Measurements from ENCODE around the gene SYT10. TPM values are rescaled to one million over a fixed set of nuclear protein-coding genes. Genes with fewer than 3 reads are reported as not detected.
"Not testable (repeated sequence)": the region's sequence is repeated elsewhere in the genome, so short reads cannot be mapped to it uniquely, and the experiment has no call there.

The SYT10 gene, protein sequence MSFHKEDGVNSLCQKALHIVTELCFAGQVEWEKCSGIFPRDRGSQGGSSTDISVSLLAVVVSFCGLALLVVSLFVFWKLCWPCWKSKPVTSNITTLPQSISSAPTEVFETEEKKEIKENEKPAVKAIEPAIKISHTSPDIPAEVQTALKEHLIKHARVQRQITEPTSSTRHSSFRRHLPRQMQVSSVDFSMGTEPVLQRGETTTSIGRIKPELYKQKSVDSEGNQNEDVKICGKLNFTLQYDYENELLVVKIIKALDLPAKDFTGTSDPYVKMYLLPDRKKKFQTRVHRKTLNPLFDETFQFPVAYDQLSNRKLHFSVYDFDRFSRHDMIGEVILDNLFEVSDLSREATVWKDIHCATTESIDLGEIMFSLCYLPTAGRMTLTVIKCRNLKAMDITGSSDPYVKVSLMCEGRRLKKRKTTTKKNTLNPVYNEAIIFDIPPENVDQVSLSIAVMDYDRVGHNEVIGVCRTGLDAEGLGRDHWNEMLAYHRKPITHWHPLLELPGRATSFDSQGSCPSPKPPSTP
- not detected for total RNA-seq
- long read RNA-seq, result 0 reads

DNA sequence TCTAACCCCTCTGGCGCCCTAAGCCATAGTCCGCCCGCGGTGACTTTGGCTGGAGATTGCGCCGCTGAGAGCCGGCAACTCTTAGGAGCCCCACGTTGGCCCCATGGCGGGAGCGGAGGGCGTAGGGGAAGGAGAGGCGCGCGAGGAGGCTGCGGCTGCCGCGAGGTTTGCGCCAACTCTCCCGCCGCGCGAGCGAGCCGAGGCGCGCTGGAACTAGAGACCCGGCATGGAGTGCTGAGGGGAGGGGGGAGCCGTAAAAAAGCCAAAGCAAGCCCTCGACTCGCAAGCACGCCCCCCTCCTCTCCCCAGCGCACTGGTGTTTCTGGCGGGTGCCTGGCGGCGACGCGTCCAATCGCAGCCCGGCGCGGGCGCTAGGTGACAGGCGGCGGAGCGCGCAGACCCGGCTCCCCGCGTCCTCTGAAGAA is at the start of gene SYT10:
Gene SYT10 (minus strand): TSS at position 233 of the 425 bp plus-strand sequence. CDS start 297 bp downstream, outside the sequence.
- no peak for ATAC-seq
- intact Hi-C loops (cut with micrococcal nuclease), result no loop called here
- DNase-seq, result peak; percentile 23

DNA sequence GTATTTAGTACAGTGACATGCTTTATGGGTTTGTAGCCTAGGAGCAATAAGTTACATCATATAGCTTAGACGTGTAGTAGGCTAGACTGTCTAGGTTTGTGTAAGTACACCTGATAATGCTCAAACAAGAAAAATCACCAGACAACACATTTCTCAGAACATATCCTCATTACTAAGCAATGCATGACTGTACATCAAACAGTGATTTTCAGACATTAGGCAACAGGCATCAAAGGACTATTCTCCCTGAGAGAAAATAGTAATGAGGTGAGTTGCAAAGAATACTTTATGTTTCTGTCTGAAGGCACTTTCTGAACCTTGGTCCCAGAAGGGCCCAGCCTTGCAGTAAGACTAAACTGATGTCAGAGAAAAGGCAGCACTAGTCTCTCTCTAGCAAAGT is 48.4 kb upstream of the SYT10 start:
- DNase-seq, result no peak
- ATAC-seq, result no peak
- intact Hi-C loops (cut with micrococcal nuclease), result no loop called here

DNA sequence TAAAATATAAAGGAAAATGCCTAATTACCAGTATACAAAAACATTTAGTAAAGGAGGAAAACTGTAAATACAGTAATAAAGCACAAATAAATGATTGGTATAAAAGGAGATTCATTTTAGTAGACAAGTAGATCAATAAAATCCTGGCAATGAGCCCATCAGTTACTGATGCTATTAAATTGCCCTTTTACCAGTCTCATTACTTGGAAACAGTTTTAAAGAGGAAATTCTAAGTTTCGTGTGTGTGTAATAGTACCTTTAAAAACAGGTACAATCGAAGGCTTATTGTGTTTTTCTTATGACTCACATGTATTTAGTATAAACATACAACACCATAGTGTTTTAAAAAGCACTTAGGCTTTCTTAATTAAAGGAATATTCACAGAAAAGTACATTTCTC is 46.4 kb upstream of the SYT10 start:
- no peak for DNase-seq
- no peak for ATAC-seq

DNA sequence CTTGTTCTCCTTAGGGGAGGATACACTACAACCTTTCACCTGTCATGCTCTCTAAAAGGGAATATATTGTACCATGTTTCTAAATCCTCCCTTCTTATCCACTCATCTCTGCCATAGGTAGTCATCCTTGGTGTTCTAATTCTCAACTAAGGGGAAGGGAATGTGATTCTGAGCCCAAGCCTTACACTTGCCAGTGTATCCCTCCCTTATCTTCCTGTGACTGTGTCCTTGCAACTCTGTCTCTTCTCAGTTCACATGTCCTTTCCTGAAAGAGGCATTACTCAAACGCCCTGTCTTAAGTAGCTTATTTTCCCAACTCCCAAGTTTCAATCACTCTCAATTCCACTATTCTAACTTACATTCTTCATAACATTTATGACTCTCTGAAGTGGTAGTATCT is 44.5 kb upstream of the SYT10 start:
- intact Hi-C loops (cut with micrococcal nuclease), result no loop called here
- ATAC-seq (no peak), DNase-seq (no peak)

More for the DNA sequence above, 46.4 kb upstream of the SYT10 start:
- intact Hi-C loops (cut with micrococcal nuclease), result no loop called here

DNA sequence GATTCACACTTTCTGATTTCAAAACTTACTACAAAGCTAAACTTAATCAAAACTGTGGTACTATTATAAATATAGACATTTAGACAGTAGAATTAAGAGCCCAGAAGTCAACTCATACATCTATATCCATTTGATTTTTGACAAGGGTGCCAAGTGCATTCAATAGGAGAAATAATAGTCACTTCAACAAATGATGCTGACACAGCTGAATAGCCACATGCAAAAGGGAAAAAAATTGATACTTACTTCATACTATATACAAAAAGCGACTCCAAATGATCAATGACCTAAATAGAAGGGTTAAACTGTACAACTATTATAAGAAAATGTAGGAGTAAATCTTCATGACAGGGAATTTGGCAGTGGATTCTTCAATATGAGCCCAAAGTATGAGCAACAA is 40.7 kb upstream of the SYT10 start:
- DNase-seq, result no peak
- intact Hi-C loops (cut with micrococcal nuclease), result no loop called here
- no peak for ATAC-seq

DNA sequence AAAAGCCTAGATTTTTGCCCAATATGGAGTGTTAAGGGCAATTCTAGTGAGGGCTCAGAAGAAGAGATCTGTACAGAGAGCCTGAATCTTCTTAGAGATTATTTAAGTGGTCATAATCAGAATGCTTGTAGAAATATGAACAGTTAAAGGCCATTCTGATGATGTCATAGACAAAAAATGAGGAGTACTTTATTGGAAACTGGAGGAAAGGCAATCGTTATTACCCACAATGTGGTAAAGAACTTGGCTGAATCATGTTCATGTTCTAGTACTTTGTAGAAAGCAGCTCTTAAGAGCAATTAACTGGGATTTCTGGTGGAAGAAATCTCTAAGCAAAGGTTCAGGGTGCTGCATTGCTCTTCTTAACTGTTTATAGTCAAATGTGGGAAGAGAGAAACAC is 36.4 kb upstream of the SYT10 start:
- DNase-seq (no peak), ATAC-seq (no peak)
- intact Hi-C loops (cut with micrococcal nuclease), result no loop called here

DNA sequence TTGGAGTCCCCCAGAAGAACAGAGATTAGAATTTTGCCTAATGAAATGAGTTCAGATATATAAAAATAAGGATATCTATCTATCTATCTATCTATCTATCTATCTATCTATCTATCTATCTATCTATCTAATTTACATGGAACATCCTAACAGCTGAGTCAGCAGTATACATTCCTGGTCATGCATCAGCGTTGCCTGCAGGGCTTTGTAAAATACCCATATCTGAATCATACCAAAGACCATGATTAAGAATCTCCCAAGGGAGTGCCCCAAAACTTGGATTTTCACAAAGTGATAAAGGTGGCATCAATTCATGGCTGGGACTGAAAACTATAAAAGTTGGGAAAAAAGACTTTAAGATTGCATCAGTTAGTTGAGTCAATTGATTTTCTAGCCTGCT is 32.7 kb upstream of the SYT10 start:
- ATAC-seq (no peak), DNase-seq (no peak)
- intact Hi-C loops (cut with micrococcal nuclease), result no loop called here

DNA sequence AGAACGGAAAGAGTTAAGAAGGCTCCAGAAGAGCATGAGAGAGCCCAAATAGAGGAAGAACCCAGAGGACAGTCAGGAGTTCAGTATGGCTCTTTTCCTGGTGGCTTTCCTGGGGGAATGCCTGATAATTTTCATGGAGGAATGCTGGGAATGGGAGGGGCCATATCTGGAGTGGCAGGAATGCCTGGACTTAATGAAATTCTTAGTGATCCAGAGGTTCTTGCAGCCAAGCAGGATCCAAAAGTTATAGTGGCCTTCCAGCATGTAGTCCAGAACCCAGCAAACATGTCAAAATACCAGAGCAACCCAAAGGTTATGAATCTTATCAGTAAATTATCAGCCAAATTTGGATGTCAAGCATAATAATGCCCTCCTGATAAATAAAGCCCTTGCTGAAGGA is 15.5 kb upstream of the SYT10 start:
- intact Hi-C loops (cut with micrococcal nuclease), result no loop called here
- no peak for DNase-seq
- ATAC-seq, result no peak

DNA sequence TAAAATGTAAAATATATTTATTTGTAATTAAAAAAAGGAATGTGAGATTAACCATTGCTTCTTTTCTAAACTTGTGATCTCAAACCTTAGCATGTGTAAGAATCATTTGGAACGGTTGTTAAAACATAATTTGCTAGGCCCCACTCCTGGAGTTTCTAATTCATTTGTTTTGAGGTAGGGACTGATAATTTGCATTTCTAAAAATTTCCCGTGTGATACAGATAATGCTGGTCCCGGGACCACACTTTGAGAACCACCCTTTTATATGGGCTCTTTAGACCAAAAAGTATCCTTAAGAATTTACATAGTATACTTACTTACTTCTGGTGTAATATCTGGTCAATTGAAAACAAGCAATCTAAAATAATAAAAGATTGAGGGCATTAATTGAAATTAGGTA is 10.9 kb upstream of the SYT10 start:
- ATAC-seq, result no peak
- intact Hi-C loops (cut with micrococcal nuclease), result no loop called here
- DNase-seq, result no peak

DNA sequence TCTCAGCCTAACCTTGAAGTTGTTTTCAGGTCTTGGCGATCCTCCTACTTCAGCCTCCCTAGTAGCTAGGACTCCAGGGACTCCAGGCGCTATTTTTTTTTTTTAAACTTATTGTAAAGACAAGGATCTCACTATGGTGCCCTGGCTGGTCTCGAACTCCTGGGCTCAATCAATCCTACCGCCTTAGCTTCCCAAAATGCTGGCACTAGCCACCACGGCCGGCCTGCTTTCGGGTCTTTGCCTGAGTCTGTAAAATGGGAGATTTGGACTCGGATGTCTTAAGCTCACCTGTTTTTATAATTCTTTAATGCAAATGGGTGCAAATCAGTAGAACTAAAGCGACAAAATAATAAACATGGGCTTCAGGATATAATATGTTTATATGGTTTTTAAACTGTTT is 858 bp upstream of the SYT10 start:
- no peak for DNase-seq
- ATAC-seq, result no peak
- intact Hi-C loops (cut with micrococcal nuclease), result no loop called here

DNA sequence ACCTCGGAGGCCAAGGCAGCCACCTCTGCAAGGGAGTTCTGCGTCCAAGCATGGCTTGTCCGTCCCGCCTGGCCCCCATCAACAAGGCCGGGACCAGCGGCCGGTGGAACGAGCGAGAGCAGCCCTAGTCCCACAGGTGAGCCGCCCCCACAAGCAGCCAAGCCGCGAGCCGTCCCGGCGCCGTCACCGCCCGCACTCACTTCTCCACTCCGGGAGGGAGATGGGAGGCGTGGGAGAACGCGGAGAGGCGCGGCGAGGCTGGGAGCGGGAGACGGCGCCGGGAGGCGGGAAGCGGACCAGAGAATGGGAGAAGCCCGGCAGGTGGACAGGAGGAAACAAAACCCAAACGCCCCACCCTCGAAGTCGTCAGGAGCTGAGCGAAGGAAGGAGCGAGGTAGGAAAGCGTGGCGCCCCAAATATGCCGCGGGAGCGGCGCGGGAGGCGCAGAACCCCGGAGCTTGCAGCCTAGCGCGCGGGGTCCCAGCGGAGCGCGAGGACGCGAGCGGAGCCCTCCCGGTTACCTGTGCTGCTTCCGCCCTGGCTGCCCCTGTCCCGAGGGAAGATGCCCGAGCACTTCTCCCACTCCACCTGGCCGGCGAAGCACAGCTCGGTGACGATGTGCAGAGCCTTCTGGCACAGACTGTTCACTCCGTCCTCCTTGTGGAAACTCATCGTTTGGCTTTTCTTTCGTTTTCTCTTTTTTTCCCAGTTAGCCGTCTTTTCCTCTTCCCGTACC is 600 bp downstream of the SYT10 start:
- peak; percentile 18 for DNase-seq
- intact Hi-C loops (cut with micrococcal nuclease), result no loop called here
- ATAC-seq, result no peak

DNA sequence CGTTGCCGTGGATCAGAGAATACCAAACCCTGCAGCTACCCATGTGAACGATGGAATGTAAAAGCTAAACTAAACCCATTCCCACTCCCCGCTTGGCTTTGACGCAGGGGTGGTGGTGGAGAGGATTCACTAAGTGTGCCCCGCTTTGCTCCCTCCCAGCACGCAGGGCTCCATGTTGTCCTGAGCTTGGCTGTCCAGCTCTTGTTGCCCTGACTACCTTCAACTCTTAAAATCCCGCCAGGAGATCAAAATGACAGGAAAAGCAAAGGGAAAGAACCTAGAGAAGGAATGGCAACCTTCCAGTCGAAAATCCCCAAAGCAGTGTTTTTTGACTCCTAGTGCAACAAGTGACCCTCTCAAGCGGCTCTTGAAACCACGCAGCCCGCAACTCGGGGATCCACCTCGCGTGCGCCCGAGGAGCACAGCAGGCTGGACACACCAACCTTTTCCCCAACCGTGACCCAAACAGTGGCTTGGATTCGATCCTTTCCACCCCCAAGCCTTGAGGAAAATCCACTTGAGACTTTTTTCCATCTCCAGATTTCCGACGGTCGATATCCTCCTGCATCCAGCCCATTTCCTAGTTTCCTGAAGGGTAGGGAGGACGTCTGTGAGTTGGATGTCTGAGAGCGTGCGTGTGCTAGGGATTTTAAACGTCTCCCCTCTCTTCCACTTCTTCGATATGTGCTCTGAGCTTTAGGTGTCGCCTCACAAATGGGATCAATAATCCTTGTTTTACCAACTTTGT is 1.4 kb downstream of the SYT10 start:
- intact Hi-C loops (cut with micrococcal nuclease), result no loop called here
- DNase-seq, result no peak

DNA sequence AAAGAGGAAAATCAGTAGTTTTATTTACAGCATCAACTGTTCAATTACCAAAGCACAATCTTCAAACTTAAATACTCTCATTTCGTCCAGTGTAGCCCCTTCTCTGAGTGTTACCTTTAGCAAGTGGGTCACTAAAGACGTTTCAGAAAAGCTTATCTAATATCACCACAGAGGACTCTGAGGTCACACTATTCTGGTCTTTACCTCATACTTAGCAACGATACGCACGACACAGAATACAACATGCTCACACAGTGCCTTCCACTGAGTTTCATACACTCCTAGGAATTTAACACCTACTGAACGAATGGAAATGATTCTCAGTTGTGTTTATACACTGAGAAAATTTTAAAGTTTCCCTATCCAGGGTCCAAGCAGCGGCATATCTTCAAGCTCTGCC is 2.0 kb downstream of the SYT10 start:
- DNase-seq (no peak), ATAC-seq (no peak)

More for the DNA sequence above, 1.4 kb downstream of the SYT10 start:
- ATAC-seq, result no peak

DNA sequence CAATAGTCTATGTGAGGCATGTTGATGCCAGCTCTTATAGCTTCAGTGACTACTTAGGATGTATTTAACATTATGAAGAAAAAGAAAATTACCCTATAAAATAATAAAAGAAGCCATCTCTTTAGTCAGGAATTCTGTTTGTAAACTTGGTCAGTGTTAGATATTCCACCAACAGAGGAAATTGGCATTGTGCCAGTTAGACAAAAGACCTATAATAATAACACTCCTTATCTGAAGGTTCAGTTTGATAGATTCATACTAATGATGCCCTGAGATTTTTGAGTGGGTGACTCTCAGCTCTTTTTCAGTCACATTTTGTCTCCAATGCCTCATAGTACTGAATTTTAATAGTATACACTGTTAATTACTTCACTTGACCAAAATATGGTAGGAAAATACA is 6.6 kb downstream of the SYT10 start:
- ATAC-seq (no peak), DNase-seq (no peak)
- intact Hi-C loops (cut with micrococcal nuclease), result no loop called here

More for the DNA sequence above, 2.0 kb downstream of the SYT10 start:
- intact Hi-C loops (cut with micrococcal nuclease), result no loop called here

DNA sequence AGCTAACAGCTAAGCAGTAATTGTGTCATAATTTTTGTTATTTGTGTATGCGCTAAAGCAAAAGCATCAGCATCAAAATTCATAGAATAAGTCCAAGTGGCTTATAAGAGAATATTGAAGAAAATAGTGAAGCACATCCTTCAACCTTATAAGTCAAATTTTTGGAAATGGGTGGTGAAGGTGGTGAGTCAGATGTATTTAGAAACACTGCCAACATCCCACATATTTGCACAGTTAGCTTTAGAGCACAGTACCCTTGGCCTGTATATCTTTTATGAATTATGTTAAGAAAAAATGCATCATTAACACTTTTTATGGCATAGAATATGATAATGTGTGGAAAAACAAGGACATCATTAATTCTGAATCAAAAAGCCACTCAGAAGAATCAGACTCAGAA is 8.0 kb downstream of the SYT10 start:
- ATAC-seq, result no peak
- no peak for DNase-seq
- intact Hi-C loops (cut with micrococcal nuclease), result no loop called here

DNA sequence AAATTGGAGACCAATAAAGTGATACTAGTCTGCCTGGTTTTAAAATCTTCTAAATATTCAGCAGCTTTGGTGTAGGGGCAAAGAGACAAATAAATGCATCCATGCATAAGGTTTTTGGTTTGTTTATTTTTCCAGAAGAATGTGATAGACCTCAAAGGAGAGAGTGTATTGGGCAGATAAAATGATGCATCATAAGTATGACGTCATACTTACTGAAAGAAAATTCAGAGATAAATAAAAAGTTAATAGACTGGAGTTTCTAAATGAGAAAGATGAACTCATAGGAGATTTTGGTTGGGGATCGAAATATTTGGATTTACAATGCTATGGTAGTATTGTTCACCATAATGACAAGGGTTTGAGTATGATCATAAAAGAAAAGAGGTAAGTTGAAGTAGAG is 10.2 kb downstream of the SYT10 start:
- DNase-seq, result no peak
- ATAC-seq, result no peak
- intact Hi-C loops (cut with micrococcal nuclease), result no loop called here

DNA sequence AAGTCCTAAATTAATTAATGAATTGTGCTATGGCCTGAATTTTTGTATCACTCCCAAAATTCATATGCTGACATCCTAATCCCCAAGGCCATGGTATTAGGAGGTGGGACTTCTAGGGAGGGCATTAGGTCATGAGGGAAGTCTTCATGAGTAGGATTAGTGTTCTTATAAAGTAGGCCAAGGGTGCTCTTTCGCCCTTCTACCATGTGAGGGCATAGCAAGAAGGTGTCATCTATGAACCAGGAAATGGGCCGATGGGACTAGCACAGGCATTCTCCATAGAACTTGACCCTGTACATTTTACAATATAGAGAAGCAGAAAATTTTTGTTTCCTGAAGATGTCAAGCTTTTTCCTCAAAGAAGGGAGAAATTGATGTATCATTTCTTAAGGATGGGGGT is 12.5 kb downstream of the SYT10 start:
- ATAC-seq (no peak), DNase-seq (no peak)
- intact Hi-C loops (cut with micrococcal nuclease), result no loop called here

DNA sequence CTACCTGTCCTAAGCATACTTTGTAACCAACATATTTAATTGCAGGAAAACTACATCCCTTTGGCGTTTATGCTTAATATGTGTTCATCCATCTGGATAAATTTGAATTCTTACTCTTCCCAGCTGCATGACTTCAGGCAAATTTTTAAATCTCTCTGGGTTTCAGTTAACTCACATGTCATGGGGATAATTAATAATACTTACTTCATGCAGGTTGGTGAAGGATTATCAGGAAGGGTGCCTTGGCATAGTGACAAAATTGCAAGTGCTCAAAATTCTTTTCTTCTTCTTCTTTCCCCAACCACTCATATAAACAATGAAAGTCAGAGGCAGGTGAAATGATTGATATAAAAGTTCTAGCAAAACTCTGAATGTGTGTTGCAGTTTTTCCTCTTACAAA is 15.9 kb downstream of the SYT10 start:
- intact Hi-C loops (cut with micrococcal nuclease), result no loop called here
- no peak for ATAC-seq
- DNase-seq, result no peak

DNA sequence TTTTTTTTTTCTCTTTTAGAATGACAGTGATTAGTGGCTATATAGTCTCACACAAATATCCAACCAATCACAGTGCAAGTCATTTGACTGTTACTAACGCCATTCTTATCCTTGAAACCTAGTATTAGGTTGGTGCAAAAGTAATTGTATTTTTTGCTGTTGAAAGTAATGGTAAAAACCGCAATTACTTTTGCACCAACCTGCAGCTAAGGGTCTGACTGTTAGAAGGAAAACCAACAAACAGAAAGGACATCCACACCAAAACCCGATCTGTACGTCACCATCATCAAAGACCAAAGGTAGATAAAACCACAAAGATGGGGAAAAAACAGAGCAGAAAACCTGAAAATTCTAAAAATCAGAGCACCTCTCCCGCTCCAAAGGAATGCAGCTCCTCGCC is 27.2 kb downstream of the SYT10 start:
- ATAC-seq; DNase-seq; intact Hi-C loops (cut with micrococcal nuclease): not testable (repeated sequence)

DNA sequence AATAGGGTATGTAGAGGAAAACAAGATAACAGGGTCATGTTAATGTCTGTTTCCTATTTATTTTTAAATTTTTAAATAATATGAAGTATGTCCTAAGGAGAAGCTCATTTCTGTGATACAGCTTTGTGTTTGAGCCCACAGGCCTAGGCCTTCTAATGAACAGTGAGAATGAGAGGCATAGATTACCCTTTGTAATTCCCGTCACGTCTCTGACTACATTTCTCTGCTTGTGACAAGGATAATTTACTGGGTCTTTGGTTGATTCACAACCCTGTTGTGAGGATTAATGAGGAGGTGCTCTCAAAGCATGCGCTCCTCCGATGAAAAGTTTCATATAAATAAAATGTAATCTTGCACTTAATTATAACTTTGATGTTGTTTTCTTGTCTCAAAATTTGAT is 56.1 kb downstream of the SYT10 start:
- DNase-seq, result no peak
- intact Hi-C loops (cut with micrococcal nuclease), result no loop called here
- ATAC-seq, result no peak
